Immature natural killer cell (primary cell): ENCODE measurements around the gene LGSN. TPM values are rescaled to one million over a fixed set of nuclear protein-coding genes. Genes with fewer than 3 reads are reported as not detected.
"Not testable (repeated sequence)": the region's sequence is repeated elsewhere in the genome, so short reads cannot be mapped to it uniquely, and the experiment has no call there.

Source experiments
- DNase-seq, 3 donors: peaks; one replicate each; pipeline ENCODE4 v3.0.0; 2022; ENCODE audit warnings: mixed read lengths in 1 of 3
- H3K27ac Mint-ChIP-seq, 6 donors: one replicate each; pipeline ENCODE4 v1.8.0; 2020; ENCODE audit warnings: mixed read lengths in 6 of 6, mild to moderate bottlenecking in 5 of 6, inconsistent platforms in 4 of 6, moderate library complexity in 3 of 6
- H3K27me3 Mint-ChIP-seq, 3 donors: one replicate each; pipeline ENCODE4 v1.8.0; 2020 to 2021; ENCODE audit warnings: low read depth in 3 of 3, mild to moderate bottlenecking in 3 of 3, mixed read lengths in 3 of 3, moderate library complexity in 3 of 3, inconsistent platforms in 1 of 3
- H3K36me3 Mint-ChIP-seq, 3 donors: one replicate each; pipeline ENCODE4 v1.8.0; 2020; ENCODE audit warnings: mixed read lengths in 3 of 3, inconsistent platforms in 2 of 3, mild to moderate bottlenecking in 2 of 3
- H3K4me1 Mint-ChIP-seq, 2 donors: one replicate each; pipeline ENCODE4 v1.8.0; 2020; ENCODE audit warnings: inconsistent platforms in 2 of 2, mild to moderate bottlenecking in 2 of 2, mixed read lengths in 2 of 2, moderate library complexity in 1 of 2
- H3K4me3 Mint-ChIP-seq, 5 donors: one replicate each; pipeline ENCODE4 v1.8.0; 2020; ENCODE audit warnings: mild to moderate bottlenecking in 5 of 5, mixed read lengths in 5 of 5, inconsistent platforms in 3 of 5, moderate library complexity in 3 of 5
- H3K9me3 Mint-ChIP-seq, 6 donors: one replicate each; pipeline ENCODE4 v1.8.0; 2020; ENCODE audit warnings: mild to moderate bottlenecking in 6 of 6, mixed read lengths in 6 of 6, inconsistent platforms in 4 of 6, moderate library complexity in 3 of 6
- polyA plus RNA-seq, 3 donors: library from polyadenylated mRNA; unstranded; fragments of 300-500 nt; fragmentation: Illumina TruSeq; gene quantifications; one replicate each; pipeline ENCODE4 v1.2.3, GENCODE V29; 2021

LGSN gene
- polyA plus RNA-seq, 3 donors from 2014 or later, result not detected

DNA sequence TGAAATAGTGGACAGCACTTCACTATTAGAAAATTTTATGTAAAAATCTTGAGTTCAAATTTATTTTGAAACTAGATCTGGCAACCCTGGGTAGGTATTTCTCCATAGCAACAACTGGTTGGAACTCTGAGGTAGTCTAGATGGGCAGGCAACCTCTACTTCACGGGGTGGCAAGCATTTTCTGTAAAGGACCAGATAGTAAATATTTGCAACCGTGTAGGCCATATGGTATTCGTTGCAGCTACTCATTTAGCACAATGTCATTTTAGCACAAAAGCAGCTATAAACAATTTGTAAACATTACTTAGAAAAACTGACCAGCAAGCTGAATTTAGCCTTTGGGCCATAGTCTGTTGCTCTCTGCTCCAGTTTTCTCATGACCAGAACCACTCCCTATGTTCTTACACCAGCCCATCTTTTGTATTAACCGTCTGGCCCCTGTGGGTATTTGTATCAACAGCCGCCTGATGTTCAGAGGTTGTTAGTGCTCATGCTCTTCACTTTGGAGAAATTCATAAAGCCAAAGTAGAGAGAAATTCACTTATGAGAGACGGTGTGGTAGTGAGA is 29.2 kb downstream of the LGSN start:
- DNase-seq, result no peak
- H3K27me3 Mint-ChIP-seq, result no peaks in the 10 kb centered on the region
- H3K27ac Mint-ChIP-seq, result no peak overlapping the region
- peaks cover 0 to 6% (median 3%) of the 10 kb centered on the region in 6 donors for H3K9me3 Mint-ChIP-seq
- H3K4me3 Mint-ChIP-seq, result no peak overlapping the region
- H3K36me3 Mint-ChIP-seq, result no peaks in the 10 kb centered on the region
- no peaks in the 10 kb centered on the region for H3K4me1 Mint-ChIP-seq

DNA sequence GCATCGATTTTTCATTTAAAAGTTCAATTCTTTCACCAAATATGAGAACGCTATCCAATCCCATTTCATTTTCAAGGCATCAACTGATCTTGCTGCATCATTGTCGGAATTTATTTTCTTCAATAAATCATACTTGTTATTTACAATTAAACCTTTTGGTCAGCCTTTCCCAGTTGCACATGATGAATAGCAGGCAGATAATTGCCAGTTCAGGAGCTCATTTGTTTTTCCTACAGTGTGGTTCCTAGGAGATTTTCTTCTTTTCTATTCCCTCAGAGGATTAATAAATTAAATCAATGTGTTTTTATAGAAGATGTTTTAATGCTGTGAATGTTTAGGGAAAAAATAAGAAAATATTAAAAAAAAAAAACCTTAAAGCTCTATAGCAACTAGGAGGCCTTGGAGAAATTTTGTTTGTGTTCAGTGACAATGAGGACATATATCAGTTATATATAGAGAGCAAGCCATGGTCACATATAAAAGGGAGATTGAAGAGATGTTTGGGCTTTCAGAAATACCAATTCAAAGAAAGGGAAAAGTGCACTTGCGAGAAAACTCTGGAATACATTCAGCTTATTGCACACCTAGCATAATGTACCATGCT is 30.4 kb downstream of the LGSN start:
- Mint-ChIP-seq H3K27me3 (no peaks in the 10 kb centered on the region), H3K36me3 (no peaks in the 10 kb centered on the region), H3K4me3 (no peak overlapping the region), H3K4me1 (no peaks in the 10 kb centered on the region), H3K27ac (no peak overlapping the region), H3K9me3 (peaks cover 0 to 6% (median 2%) of the 10 kb centered on the region in 6 donors)
- no peak for DNase-seq

DNA sequence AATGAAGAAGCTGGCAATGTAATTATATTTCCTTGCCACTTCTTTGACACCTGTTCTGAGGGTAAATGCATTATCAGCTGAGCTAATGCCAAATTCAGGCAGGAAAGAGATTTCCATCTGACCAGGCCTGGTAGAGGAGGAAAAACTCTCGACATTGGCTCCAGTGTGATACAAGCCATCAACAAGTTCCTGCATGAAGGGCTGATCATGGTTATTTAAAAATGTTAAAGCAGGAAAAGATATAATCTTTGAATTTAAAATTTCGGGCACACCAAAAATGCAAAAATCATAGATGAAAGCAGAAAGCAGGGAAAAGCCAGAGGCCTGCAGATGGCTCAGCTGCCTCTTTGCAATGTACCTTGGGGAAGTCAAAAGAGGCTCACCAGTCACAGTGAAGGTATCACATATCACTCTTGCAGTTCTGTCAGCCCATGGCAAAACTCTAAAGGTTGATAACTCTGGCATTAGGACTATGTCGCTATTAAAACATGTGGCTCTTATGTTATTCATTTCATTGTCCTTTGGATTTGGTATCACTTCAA is 39.1 kb downstream of the LGSN start:
- peaks cover 0 to 5% (median 1%) of the 10 kb centered on the region in 3 donors for H3K27me3 Mint-ChIP-seq
- peaks cover 0 to 12% (median 3%) of the 10 kb centered on the region in 6 donors for H3K9me3 Mint-ChIP-seq
- H3K27ac Mint-ChIP-seq, result no peak overlapping the region
- no peak overlapping the region for H3K4me3 Mint-ChIP-seq
- H3K4me1 Mint-ChIP-seq, result no peaks in the 10 kb centered on the region
- H3K36me3 Mint-ChIP-seq, result no peaks in the 10 kb centered on the region
- no peak for DNase-seq

DNA sequence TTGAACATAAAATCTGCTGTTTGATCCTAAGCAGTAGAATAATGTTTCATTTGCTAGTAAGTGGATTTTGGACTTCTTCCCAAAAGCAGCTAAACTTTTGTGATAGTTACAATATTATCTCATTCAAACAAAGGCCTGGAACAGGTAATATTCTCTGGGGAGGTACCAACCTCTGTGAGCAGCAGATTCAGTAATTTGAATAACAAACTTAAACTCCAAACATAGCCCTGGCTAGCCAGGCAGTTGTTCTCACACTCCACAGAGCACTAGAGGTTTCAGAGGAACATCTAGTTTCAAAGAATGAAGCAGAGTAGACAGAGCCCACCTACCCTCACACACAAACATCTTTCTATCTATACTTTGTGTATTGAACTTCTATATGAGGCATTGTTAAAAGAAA is 40.9 kb downstream of the LGSN start:
- H3K27me3 Mint-ChIP-seq, result peaks cover 0 to 5% (median 1%) of the 10 kb centered on the region in 3 donors
- H3K4me1 Mint-ChIP-seq, result no peaks in the 10 kb centered on the region
- no peak for DNase-seq
- no peaks in the 10 kb centered on the region for H3K36me3 Mint-ChIP-seq
- peaks cover 0 to 10% (median 5%) of the 10 kb centered on the region in 6 donors for H3K9me3 Mint-ChIP-seq
- no peak overlapping the region for H3K27ac Mint-ChIP-seq
- no peak overlapping the region for H3K4me3 Mint-ChIP-seq

DNA sequence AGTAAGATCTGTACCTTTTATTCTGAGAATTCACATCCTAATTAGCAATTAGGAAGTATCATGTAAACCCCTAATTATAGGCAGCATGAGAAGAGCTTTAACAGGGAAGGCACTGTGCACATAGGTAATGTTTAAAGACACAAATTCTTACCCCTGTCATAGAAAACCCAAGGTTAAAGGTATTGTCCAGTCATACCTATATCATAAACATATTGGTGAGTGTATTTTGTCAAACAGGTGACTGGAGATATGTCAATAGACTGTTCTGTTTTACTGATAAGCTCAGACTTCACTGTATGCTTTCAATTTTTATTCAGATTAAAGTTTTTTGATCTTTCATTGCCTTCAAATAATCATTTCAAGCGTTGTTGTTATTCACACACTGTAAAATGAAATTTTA is 43.8 kb downstream of the LGSN start:
- Mint-ChIP-seq H3K27me3 (no peaks in the 10 kb centered on the region), H3K27ac (no peak overlapping the region), H3K9me3 (peaks cover 0 to 6% (median 3%) of the 10 kb centered on the region in 6 donors), H3K4me3 (no peak overlapping the region), H3K4me1 (no peaks in the 10 kb centered on the region), H3K36me3 (no peaks in the 10 kb centered on the region)
- DNase-seq, result no peak

DNA sequence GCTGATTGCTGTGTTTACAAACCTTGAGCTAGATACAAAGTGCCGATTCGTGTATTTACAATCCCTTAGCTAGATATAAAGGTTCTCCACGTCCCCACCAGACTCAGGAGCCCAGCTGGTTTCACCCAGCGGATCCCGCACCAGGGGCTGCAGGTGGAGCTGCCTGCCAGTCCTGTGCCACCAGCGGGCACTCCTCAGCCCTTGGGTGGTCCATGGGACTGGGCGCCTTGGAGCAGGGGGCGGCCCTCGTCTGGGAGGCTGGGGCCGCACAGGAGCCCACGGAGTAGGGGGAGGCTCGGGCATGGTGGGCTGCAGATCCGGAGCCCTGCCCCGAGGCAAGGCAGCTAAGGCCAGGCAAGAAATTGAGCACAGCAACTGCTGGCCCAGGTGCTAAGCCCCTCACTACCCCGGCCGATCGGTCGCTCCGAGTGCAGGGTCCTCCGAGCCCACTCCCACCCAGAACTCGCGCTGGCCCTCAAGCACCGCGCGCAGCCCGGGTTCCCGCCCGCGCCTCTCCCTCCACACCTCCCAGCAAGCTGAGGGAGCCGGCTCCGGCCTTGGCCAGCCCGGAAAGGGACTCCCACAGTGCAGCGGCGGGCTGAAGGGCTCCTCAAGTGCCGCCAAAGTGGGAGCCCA is 44.9 kb downstream of the LGSN start:
- H3K4me1 Mint-ChIP-seq, H3K4me3 Mint-ChIP-seq, H3K36me3 Mint-ChIP-seq, H3K9me3 Mint-ChIP-seq, DNase-seq, H3K27me3 Mint-ChIP-seq, H3K27ac Mint-ChIP-seq: not testable (repeated sequence)

DNA sequence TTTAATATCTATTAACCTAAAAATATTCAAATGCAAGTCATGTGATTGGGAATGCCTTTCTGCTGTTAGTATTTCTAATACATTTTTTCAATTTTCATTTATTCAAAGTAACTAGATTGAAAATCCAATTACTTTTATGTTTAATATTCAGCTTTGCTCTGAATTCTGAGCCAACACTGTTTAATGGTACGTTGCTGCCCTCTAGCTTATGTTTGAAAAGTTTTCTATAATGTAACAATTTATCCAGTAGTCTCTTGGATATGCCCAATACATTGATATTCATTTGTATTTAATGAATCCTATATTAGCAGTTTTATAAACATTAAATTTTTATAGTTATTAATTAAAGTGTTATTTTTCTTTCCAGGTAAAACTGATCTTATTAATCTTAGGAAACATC is 47.4 kb downstream of the LGSN start:
- no peak overlapping the region for H3K4me3 Mint-ChIP-seq
- no peaks in the 10 kb centered on the region for H3K4me1 Mint-ChIP-seq
- no peak overlapping the region for H3K27ac Mint-ChIP-seq
- H3K9me3 Mint-ChIP-seq, result peaks cover 0 to 12% (median 3%) of the 10 kb centered on the region in 6 donors
- no peaks in the 10 kb centered on the region for H3K27me3 Mint-ChIP-seq
- no peaks in the 10 kb centered on the region for H3K36me3 Mint-ChIP-seq
- no peak for DNase-seq

DNA sequence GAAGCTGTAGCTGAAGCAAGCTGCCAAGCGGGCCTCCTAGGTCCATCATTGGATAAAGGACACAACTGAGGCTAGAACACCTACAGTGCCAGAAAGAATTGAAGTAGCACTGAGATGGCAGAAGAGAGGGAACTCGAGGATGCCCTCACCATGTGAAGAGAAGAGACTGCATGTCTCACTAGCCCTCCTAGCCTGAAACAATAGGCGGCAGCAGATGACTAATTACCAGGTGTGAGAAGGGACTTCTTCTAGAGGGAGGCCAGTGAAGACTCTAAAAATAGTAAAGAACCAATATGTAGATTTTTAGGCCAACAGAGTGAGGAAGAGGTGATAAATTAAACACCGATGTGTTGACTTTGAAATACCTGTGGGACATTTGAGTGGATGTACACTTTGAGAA is 50.3 kb downstream of the LGSN start:
- H3K4me3 Mint-ChIP-seq, result no peak overlapping the region
- H3K9me3 Mint-ChIP-seq, result peaks cover 0 to 12% (median 2%) of the 10 kb centered on the region in 6 donors
- no peak overlapping the region for H3K27ac Mint-ChIP-seq
- no peaks in the 10 kb centered on the region for H3K27me3 Mint-ChIP-seq
- H3K4me1 Mint-ChIP-seq, result no peaks in the 10 kb centered on the region
- DNase-seq, result no peak
- no peaks in the 10 kb centered on the region for H3K36me3 Mint-ChIP-seq

DNA sequence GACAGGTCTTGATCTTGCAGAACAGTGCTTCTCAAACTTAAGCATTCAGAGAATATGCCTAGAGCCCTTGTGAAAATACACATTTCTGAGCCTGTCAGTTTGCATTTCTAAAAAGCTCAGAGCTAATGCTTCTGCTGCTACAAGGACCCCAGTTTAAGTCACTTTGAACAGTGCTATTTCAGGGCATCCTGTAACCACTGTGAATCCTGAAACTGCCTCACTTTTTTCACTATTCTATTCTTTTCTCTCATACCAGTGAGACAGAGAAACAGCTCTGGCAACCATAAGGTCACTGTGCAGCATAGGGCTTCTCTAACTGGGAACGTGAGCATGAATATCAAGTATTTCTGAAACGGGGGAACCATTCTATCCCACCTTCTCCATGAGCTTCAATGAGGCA is 51.2 kb downstream of the LGSN start:
- H3K36me3 Mint-ChIP-seq, result no peaks in the 10 kb centered on the region
- H3K4me1 Mint-ChIP-seq, result no peaks in the 10 kb centered on the region
- no peak overlapping the region for H3K4me3 Mint-ChIP-seq
- DNase-seq, result no peak
- H3K9me3 Mint-ChIP-seq, result peaks cover 0 to 14% (median 0%) of the 10 kb centered on the region in 6 donors
- H3K27ac Mint-ChIP-seq, result no peak overlapping the region
- no peaks in the 10 kb centered on the region for H3K27me3 Mint-ChIP-seq

DNA sequence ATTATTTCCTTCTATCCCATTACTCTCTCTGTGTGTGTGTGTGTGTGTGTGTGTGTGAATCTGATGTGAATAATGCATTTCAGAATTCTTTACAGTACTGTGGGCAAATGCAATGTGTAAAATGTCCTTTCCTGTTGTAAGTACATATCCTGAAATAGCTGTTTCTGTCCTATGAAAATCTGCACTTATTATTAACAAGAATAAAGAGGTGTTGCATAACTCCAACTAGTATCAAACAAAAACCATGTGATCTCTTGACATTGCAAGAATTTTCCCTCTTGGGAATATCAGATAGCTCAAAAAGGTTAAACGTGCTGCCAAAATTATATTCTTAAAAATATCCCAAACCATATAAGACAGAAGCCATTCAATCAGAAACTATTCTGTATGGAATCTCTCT is 52.0 kb downstream of the LGSN start:
- H3K27ac Mint-ChIP-seq, result no peak overlapping the region
- DNase-seq, result no peak
- no peak overlapping the region for H3K4me3 Mint-ChIP-seq
- H3K27me3 Mint-ChIP-seq, result no peaks in the 10 kb centered on the region
- peaks cover 0 to 17% (median 3%) of the 10 kb centered on the region in 6 donors for H3K9me3 Mint-ChIP-seq
- H3K36me3 Mint-ChIP-seq, result no peaks in the 10 kb centered on the region
- H3K4me1 Mint-ChIP-seq, result no peaks in the 10 kb centered on the region

DNA sequence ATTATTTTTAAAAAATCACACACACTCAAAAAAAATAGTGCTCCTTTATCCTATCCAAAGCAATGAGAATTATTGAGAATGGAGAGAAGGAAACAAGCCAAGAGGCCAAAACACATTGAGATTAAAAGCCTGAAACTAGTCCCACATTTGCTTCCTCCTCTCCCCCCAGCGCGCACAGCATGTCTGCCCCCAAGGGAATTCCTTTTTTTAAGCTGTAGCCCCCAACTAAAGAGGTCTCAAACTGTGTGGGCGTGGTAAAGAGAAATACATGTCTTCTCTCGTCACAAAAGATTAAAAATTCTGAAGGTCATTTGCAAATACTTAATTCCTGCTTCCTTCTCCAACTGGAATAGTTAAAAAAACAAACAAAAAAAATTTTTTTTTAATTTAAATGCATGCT is 52.7 kb downstream of the LGSN start:
- Mint-ChIP-seq H3K4me3 (no peak overlapping the region), H3K9me3 (peaks cover 0 to 18% (median 6%) of the 10 kb centered on the region in 6 donors), H3K36me3 (no peaks in the 10 kb centered on the region), H3K27ac (no peak overlapping the region), H3K4me1 (no peaks in the 10 kb centered on the region), H3K27me3 (no peaks in the 10 kb centered on the region)
- DNase-seq, result no peak

DNA sequence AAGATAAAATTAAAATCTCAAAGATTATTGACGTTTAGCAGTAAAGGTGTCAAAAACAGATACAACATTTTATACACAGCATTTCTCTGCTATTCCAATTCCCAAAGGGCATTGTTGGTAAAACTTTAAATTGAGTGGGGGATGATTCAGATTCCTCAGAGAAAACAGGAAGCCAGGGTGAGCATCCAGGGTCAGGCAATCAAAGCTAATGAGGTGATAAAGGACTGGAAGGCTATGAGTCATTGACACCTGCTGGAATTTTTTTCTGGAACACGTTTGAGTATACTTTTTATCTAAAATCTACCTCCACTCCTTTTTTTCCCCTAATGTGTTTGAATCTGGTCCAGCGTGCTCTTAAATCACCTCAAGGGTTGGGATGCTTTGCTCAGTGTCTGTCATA is 56.3 kb downstream of the LGSN start:
- no peaks in the 10 kb centered on the region for H3K27me3 Mint-ChIP-seq
- H3K36me3 Mint-ChIP-seq, result no peaks in the 10 kb centered on the region
- peaks cover 0 to 18% (median 7%) of the 10 kb centered on the region in 6 donors for H3K9me3 Mint-ChIP-seq
- no peak overlapping the region for H3K4me3 Mint-ChIP-seq
- no peak for DNase-seq
- H3K4me1 Mint-ChIP-seq, result no peaks in the 10 kb centered on the region
- H3K27ac Mint-ChIP-seq, result no peak overlapping the region

DNA sequence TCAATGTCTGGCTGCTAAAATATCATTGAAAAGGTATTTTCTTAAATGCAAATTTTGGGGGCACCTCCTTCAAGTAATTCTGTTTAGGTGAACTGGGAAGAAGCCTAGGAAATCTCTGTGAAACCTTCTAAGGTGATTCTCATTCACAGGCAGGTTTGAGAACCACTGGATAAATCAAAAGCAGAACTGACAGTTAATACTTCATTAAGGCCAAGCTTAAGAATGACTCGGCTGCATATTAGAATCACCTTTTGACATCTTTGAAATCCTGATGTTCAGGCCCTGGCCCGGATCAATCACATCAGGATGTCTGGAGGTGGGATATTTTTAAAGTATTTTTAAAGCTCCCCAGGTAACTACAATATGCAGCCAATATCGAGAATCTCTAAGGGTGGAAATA is 58.0 kb downstream of the LGSN start:
- DNase-seq, result no peak
- Mint-ChIP-seq H3K4me1 (no peaks in the 10 kb centered on the region), H3K27ac (no peak overlapping the region), H3K36me3 (no peaks in the 10 kb centered on the region), H3K9me3 (peaks cover 0 to 11% (median 7%) of the 10 kb centered on the region in 6 donors), H3K27me3 (no peaks in the 10 kb centered on the region), H3K4me3 (no peak overlapping the region)

DNA sequence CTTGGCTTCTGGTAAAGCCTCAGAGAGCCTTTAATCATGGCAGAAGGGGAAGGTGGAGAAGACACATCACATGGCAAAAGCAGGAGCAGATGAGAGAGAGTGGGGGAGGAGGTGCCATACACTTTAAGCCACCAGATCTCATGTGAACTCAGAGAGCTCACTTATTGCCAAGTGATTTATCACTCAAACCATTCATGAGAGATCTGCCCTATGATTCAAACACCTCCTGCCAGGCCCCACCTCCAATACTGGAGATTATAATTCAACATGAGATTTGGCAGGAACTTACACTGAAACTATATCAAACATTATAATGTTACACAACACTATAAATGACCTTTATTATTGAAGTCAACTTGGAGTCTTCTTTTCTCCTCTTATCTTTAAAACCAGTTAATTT is 60.6 kb downstream of the LGSN start:
- Mint-ChIP-seq H3K27me3 (peaks cover 0 to 4% (median 2%) of the 10 kb centered on the region in 3 donors), H3K4me1 (no peaks in the 10 kb centered on the region), H3K9me3 (peaks cover 1 to 21% (median 12%) of the 10 kb centered on the region in 6 donors), H3K4me3 (no peak overlapping the region), H3K27ac (no peak overlapping the region), H3K36me3 (peaks cover 0 to 3% (median 0%) of the 10 kb centered on the region in 3 donors)
- no peak for DNase-seq
